GM21367 (cell line): ENCODE results near the gene PRRX1.

Experiments
- ATAC-seq: cut with Tn5 transposase; IDR thresholded peaks from one replicate; pipeline ENCODE4 v1.9.1; 2021; ENCODE audit not compliant: unreplicated experiment

The PRRX1 gene

GRCh38 chr1:170664828-170665612 lies 1.1 kb downstream of the PRRX1 start:
- ATAC-seq, result no peak

GRCh38 chr1:170665629-170666028 lies 1.7 kb downstream of the PRRX1 start:
- no peak for ATAC-seq

GRCh38 chr1:170666541-170667254 lies 2.8 kb downstream of the PRRX1 start:
- no peak for ATAC-seq

GRCh38 chr1:170668209-170669106 lies 4.5 kb downstream of the PRRX1 start:
- no peak for ATAC-seq

- ATAC-seq, result no peak
Observed at GRCh38 chr1:170669107-170669445, 5.1 kb downstream of the PRRX1 start.

GRCh38 chr1:170669586-170670530 lies 5.9 kb downstream of the PRRX1 start:
- no peak for ATAC-seq

GRCh38 chr1:170670802-170671628 lies 7.1 kb downstream of the PRRX1 start:
- no peak for ATAC-seq

GRCh38 chr1:170671629-170671963 lies 7.7 kb downstream of the PRRX1 start:
- ATAC-seq, result no peak

GRCh38 chr1:170672316-170672715 lies 8.4 kb downstream of the PRRX1 start:
- no peak for ATAC-seq

GRCh38 chr1:170674239-170674638 lies 10.3 kb downstream of the PRRX1 start:
- no peak for ATAC-seq

- ATAC-seq, result no peak
Observed at GRCh38 chr1:170674986-170675385, 11.1 kb downstream of the PRRX1 start.

- ATAC-seq, result no peak
Observed at GRCh38 chr1:170675865-170676264, 11.9 kb downstream of the PRRX1 start.

- ATAC-seq, result no peak
Observed at GRCh38 chr1:170676628-170677027, 12.7 kb downstream of the PRRX1 start.

- ATAC-seq, result no peak
Observed at GRCh38 chr1:170678027-170678600, 14.2 kb downstream of the PRRX1 start.

GRCh38 chr1:170680428-170680827 lies 16.5 kb downstream of the PRRX1 start:
- no peak for ATAC-seq

GRCh38 chr1:170682169-170682568 lies 18.2 kb downstream of the PRRX1 start:
- no peak for ATAC-seq

GRCh38 chr1:170682809-170683208 lies 18.9 kb downstream of the PRRX1 start:
- no peak for ATAC-seq

- no peak for ATAC-seq
Observed at GRCh38 chr1:170685166-170685565, 21.2 kb downstream of the PRRX1 start.

- ATAC-seq, result no peak
Observed at GRCh38 chr1:170686291-170686690, 22.4 kb downstream of the PRRX1 start.
